Liver (tissue), 9 donors: ENCODE data around the gene IREB2. TPM values are rescaled to one million over a fixed set of nuclear protein-coding genes. Genes with fewer than 3 reads are reported as not detected.

ENCODE experiments used
- DNase-seq: peaks from one replicate; pipeline ENCODE4 v3.0.0-alpha.2; 2017; ENCODE audit warnings: low spot score
- H3K27ac ChIP-seq, 2 donors: one replicate each; pipeline ENCODE4 v1.7.0; 2013; ENCODE audit warnings: inconsistent platforms in 2 of 2, low read length in 2 of 2, control low read depth in 1 of 2, low read depth in 1 of 2, mild to moderate bottlenecking in 1 of 2
- H3K27me3 ChIP-seq, 4 donors: one replicate each; pipeline versions ENCODE4 v1.6.1 to v1.7.0; 2013; ENCODE audit warnings: low read length in 3 of 4, inconsistent platforms in 1 of 4, mild to moderate bottlenecking in 1 of 4, moderate library complexity in 1 of 4; ENCODE audit not compliant: control insufficient read depth in 4 of 4, insufficient read depth in 4 of 4
- H3K36me3 ChIP-seq, 4 donors: one replicate each; pipeline versions ENCODE4 v1.6.1 to v1.7.0; 2013; ENCODE audit warnings: low read length in 3 of 4, mild to moderate bottlenecking in 3 of 4, low read depth in 1 of 4, moderate library complexity in 1 of 4; ENCODE audit not compliant: control insufficient read depth in 4 of 4, insufficient read depth in 3 of 4
- H3K4me1 ChIP-seq, 4 donors: one replicate each; pipeline versions ENCODE4 v1.6.1 to v1.7.0; 2013; ENCODE audit warnings: low read length in 3 of 4, mild to moderate bottlenecking in 3 of 4, moderate library complexity in 1 of 4; ENCODE audit not compliant: control insufficient read depth in 4 of 4, insufficient read depth in 4 of 4
- H3K4me3 ChIP-seq, 3 donors: one replicate each; pipeline versions ENCODE4 v1.6.1 to v1.7.0; 2013; ENCODE audit warnings: low read length in 3 of 3, control low read depth in 1 of 3, low read depth in 1 of 3, mild to moderate bottlenecking in 1 of 3
- H3K9ac ChIP-seq, 2 donors: one replicate each; pipeline ENCODE4 v1.7.0; 2013; ENCODE audit warnings: low read length in 2 of 2, mild to moderate bottlenecking in 2 of 2, moderate library complexity in 2 of 2, control low read depth in 1 of 2, low read depth in 1 of 2
- H3K9me3 ChIP-seq, 4 donors: one replicate each; pipeline versions ENCODE4 v1.6.1 to v1.7.0; 2013; ENCODE audit warnings: low read length in 3 of 4; ENCODE audit not compliant: control insufficient read depth in 4 of 4
- ATF3 ChIP-seq: IDR thresholded peaks from 2 replicates; pipeline ENCODE4 v1.6.1; 2016; ENCODE audit warnings: antibody characterized with exemption
- EGR1 ChIP-seq, 2 donors: IDR thresholded peaks; 2 replicates each; pipeline ENCODE4 v1.6.1; 2016 to 2018; ENCODE audit warnings: antibody characterized with exemption in 2 of 2, low read depth in 2 of 2
- FOXA1 ChIP-seq: IDR thresholded peaks from 2 replicates; pipeline ENCODE4 v1.6.1; 2016; ENCODE audit warnings: antibody characterized with exemption
- FOXA2 ChIP-seq: IDR thresholded peaks from 2 replicates; pipeline ENCODE4 v1.6.1; 2016; ENCODE audit warnings: antibody characterized with exemption
- GABPA ChIP-seq, 2 donors: IDR thresholded peaks in 1 of 2; conservative IDR thresholded peaks in 1 of 2; 2 replicates each; pipeline ENCODE4 v1.6.1; 2016; ENCODE audit warnings: antibody characterized with exemption in 2 of 2, mild to moderate bottlenecking in 1 of 2, moderate library complexity in 1 of 2
- HNF4A ChIP-seq, 2 donors: conservative IDR thresholded peaks; 2 replicates each; pipeline ENCODE4 v1.6.1; 2016; ENCODE audit warnings: antibody characterized with exemption in 2 of 2, mild to moderate bottlenecking in 2 of 2
- HNF4G ChIP-seq: IDR thresholded peaks from 2 replicates; pipeline ENCODE4 v1.6.1; 2016; ENCODE audit warnings: antibody characterized with exemption
- JUND ChIP-seq, 2 donors: IDR thresholded peaks; 2 replicates each; pipeline ENCODE4 v1.6.1; 2016; ENCODE audit warnings: antibody characterized with exemption in 2 of 2
- NR2F2 ChIP-seq: IDR thresholded peaks from 2 replicates; pipeline ENCODE4 v1.6.1; 2016; ENCODE audit warnings: antibody characterized with exemption
- RAD21 ChIP-seq, 2 donors: IDR thresholded peaks; 2 replicates each; pipeline ENCODE4 v1.6.1; 2016; ENCODE audit warnings: antibody characterized with exemption in 2 of 2, mild to moderate bottlenecking in 2 of 2
- REST ChIP-seq: IDR thresholded peaks from 2 replicates; pipeline ENCODE4 v1.6.1; 2016; ENCODE audit warnings: antibody characterized with exemption, mild to moderate bottlenecking
- RXRA ChIP-seq, 2 donors: IDR thresholded peaks; 2 replicates each; pipeline ENCODE4 v1.6.1; 2017 to 2018; ENCODE audit warnings: antibody characterized with exemption in 2 of 2, mild to moderate bottlenecking in 1 of 2
- SP1 ChIP-seq: IDR thresholded peaks from 2 replicates; pipeline ENCODE4 v1.6.1; 2018; ENCODE audit warnings: antibody characterized with exemption, mild to moderate bottlenecking
- TAF1 ChIP-seq: conservative IDR thresholded peaks from 2 replicates; pipeline ENCODE4 v1.6.1; 2016; ENCODE audit warnings: antibody characterized with exemption, mild to moderate bottlenecking
- YY1 ChIP-seq: IDR thresholded peaks from 2 replicates; pipeline ENCODE4 v1.6.1; 2016; ENCODE audit warnings: antibody characterized with exemption, mild to moderate bottlenecking
- ZBTB33 ChIP-seq: IDR thresholded peaks from 2 replicates; pipeline ENCODE4 v1.6.1; 2016; ENCODE audit warnings: antibody characterized with exemption
- WGBS: extraction: QIAGEN DNeasy Blood & Tissue Kit; methylation state at CpG from one replicate; pipeline ENCODE4 v1.1.7; 2013; 5-methylcytosine and 5-hydroxymethylcytosine counted together
- polyA plus RNA-seq, 2 donors: library from polyadenylated mRNA; stranded (reverse) in 1 of 2; unstranded in 1 of 2; fragments of 200-250 nt in 1 of 2; fragments of >200 nt in 1 of 2; fragmentation: Nextera tagmentation in 1 of 2; extraction: Ambion mirVana in 1 of 2; gene quantifications; one replicate each; pipeline versions ENCODE4 v1.2.1 to v1.2.3, GENCODE V29; 2013 to 2015
- total RNA-seq, 2 donors: library from RNA; depleted of rRNA; stranded (reverse); fragments of >200 nt; gene quantifications; one replicate each; pipeline ENCODE4 v1.2.3, GENCODE V29; 2014
- TF ChIP-seq, protein P1 (sequence below): fragments of 150-350 bp; IDR thresholded peaks from 2 replicates; pipeline ENCODE4 v1.5.1; 2017; ENCODE audit warnings: improper control_type of control experiment, low read depth, low read length; ENCODE audit not compliant: missing input control
- TF ChIP-seq, protein P2 (sequence below): IDR thresholded peaks from 2 replicates; pipeline ENCODE4 v1.6.1; 2016; ENCODE audit warnings: antibody characterized with exemption
- donor health status: healthy.
- donor health status: healthy.
- donor health status: healthy.
- donor health status: healthy.
- donor health status: healthy.

Gene IREB2
- total and polyA plus RNA-seq, 4 donors, result 7.0 to 51.4 (median 17.0) TPM

GRCh38 chr15:78393137-78393536, 44.9 kb upstream of the IREB2 start:
- no peaks in the 10 kb centered on the region for H3K36me3 ChIP-seq
- peaks cover 2 to 12% (median 6%) of the 10 kb centered on the region in 4 donors for H3K4me1 ChIP-seq
- no peak overlapping the region for H3K27ac ChIP-seq
- no peak for DNase-seq
- TF ChIP-seq RXRA (IDR thresholded peaks at IDR 0.05) (no peak), FOXA1 (no peak), SP1 (no peak), EGR1 (IDR thresholded peaks at IDR 0.05; ENCODE audit: low read depth in 2 of 2) (no peak), GABPA (IDR thresholded peaks at IDR 0.05 in 1 of 2, conservative IDR thresholded peaks at IDR 0.05 in 1 of 2) (no peak), JUND (IDR thresholded peaks at IDR 0.05) (no peak), REST (no peak), ZBTB33 (no peak), NR2F2 (no peak), ATF3 (no peak), HNF4A (conservative IDR thresholded peaks at IDR 0.05) (no peak), FOXA2 (no peak), YY1 (no peak), HNF4G (no peak), RAD21 (IDR thresholded peaks at IDR 0.05) (no peak), TAF1 (no peak)
- TF ChIP-seq, protein P1, sequence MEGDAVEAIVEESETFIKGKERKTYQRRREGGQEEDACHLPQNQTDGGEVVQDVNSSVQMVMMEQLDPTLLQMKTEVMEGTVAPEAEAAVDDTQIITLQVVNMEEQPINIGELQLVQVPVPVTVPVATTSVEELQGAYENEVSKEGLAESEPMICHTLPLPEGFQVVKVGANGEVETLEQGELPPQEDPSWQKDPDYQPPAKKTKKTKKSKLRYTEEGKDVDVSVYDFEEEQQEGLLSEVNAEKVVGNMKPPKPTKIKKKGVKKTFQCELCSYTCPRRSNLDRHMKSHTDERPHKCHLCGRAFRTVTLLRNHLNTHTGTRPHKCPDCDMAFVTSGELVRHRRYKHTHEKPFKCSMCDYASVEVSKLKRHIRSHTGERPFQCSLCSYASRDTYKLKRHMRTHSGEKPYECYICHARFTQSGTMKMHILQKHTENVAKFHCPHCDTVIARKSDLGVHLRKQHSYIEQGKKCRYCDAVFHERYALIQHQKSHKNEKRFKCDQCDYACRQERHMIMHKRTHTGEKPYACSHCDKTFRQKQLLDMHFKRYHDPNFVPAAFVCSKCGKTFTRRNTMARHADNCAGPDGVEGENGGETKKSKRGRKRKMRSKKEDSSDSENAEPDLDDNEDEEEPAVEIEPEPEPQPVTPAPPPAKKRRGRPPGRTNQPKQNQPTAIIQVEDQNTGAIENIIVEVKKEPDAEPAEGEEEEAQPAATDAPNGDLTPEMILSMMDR, result no peak
- TF ChIP-seq, protein P2, sequence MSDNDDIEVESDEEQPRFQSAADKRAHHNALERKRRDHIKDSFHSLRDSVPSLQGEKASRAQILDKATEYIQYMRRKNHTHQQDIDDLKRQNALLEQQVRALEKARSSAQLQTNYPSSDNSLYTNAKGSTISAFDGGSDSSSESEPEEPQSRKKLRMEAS, result no peak
- H3K27me3 ChIP-seq, result no peaks in the 10 kb centered on the region
- no peak overlapping the region for H3K9ac ChIP-seq
- WGBS, result 80% methylated on average over 1 of the region's 1 CpG
- no peak overlapping the region for H3K4me3 ChIP-seq
- H3K9me3 ChIP-seq, result no peaks in the 10 kb centered on the region
